HG03571 (cell line): ENCODE measurements around the gene ZBTB6.
A peak's percentile ranks its signal among the peaks of the same experiment; 100 is the strongest.
"Not testable (repeated sequence)": the region's sequence is repeated elsewhere in the genome, so short reads cannot be mapped to it uniquely, and the experiment has no call there.

ENCODE experiments used
- ATAC-seq: cut with Tn5 transposase; IDR thresholded peaks from one replicate; pipeline ENCODE4 v1.9.1; 2021; ENCODE audit not compliant: unreplicated experiment

Gene ZBTB6

GRCh38 chr9:122929796-122930354 is 16.8 kb upstream of the ZBTB6 start:
- ATAC-seq: no peak

- peak; percentile 52 for ATAC-seq
Measured at GRCh38 chr9:122923947-122924346, 10.8 kb upstream of the ZBTB6 start.

- ATAC-seq: no peak
Measured at GRCh38 chr9:122922713-122923112, 9.6 kb upstream of the ZBTB6 start.

GRCh38 chr9:122918310-122918709 is 5.2 kb upstream of the ZBTB6 start:
- no peak for ATAC-seq

GRCh38 chr9:122912671-122912963 is 506 bp downstream of the ZBTB6 start:
- ATAC-seq: no peak

- ATAC-seq: not testable (repeated sequence)
Measured at GRCh38 chr9:122906122-122906521, 7.0 kb downstream of the ZBTB6 start.

GRCh38 chr9:122904823-122905710 is 8.1 kb downstream of the ZBTB6 start, which contains the start of gene RC3H2:
Gene RC3H2 (minus strand): TSS chr9:122905359. CDS start chr9:122897509, 7,850 bp downstream.
- ATAC-seq: peak; percentile 80

- peak; percentile 18 for ATAC-seq
Measured at GRCh38 chr9:122904466-122904822, 8.7 kb downstream of the ZBTB6 start.

- no peak for ATAC-seq
Measured at GRCh38 chr9:122900791-122901190, 12.3 kb downstream of the ZBTB6 start.

- ATAC-seq: no peak
Measured at GRCh38 chr9:122897969-122898368, 15.2 kb downstream of the ZBTB6 start.

GRCh38 chr9:122888480-122888879 is 24.6 kb downstream of the ZBTB6 start:
- ATAC-seq: no peak

- ATAC-seq: no peak
Measured at GRCh38 chr9:122883125-122883524, 30.0 kb downstream of the ZBTB6 start.

- ATAC-seq: no peak
Measured at GRCh38 chr9:122879443-122879842, 33.7 kb downstream of the ZBTB6 start.

GRCh38 chr9:122875523-122875922 is 37.6 kb downstream of the ZBTB6 start:
- no peak for ATAC-seq

- ATAC-seq: not testable (repeated sequence)
Measured at GRCh38 chr9:122867276-122867675, 45.8 kb downstream of the ZBTB6 start.

- ATAC-seq: no peak
Measured at GRCh38 chr9:122866079-122866478, 47.0 kb downstream of the ZBTB6 start.

- no peak for ATAC-seq
Measured at GRCh38 chr9:122865300-122865699, 47.8 kb downstream of the ZBTB6 start.

- no peak for ATAC-seq
Measured at GRCh38 chr9:122863407-122863806, 49.7 kb downstream of the ZBTB6 start.

- no peak for ATAC-seq
Measured at GRCh38 chr9:122860319-122861142, 52.6 kb downstream of the ZBTB6 start.
